Measurements from ENCODE around the gene TGFB1I1.

Gene TGFB1I1

GRCh38 chr16:31458073-31458843 lies 13.7 kb upstream of the TGFB1I1 start:
- H3K79me2 ChIP-seq (ENCODE audit: insufficient read depth, low read length): peaks cover 38% of the 10 kb centered on the region
- H3K4me2 ChIP-seq (ENCODE audit: low read depth, low read length, poor library complexity, severe bottlenecking): peak overlapping the region; percentile 79
- peak overlapping the region; percentile 87 for H3K27ac ChIP-seq (ENCODE audit: low read depth, low read length)
- H3F3A ChIP-seq (ENCODE audit: insufficient read depth): 0 out of 2 replicates have a peak, but pooled peaks cover 8% of the 10 kb centered on the region
- peak overlapping the region; percentile 78 for H3K4me3 ChIP-seq (ENCODE audit: insufficient read depth, low read length, poor library complexity, severe bottlenecking)
- H4K20me1 ChIP-seq (ENCODE audit: low read depth, low read length): peaks cover 11% of the 10 kb centered on the region; the same call in 1 of the 2 replicates
- peak overlapping the region; percentile 82 for H3K9ac ChIP-seq (ENCODE audit: low read length)
- peak overlapping the region; percentile 79 for H2AFZ ChIP-seq (ENCODE audit: low read depth, low read length, severe bottlenecking)
- no peaks in the 10 kb centered on the region for H3K36me3 ChIP-seq (ENCODE audit: low read length)
- no peaks in the 10 kb centered on the region for H3K27me3 ChIP-seq (ENCODE audit: low read length)
- no peak for TF ChIP-seq CTCF (IDR thresholded peaks at IDR 0.05; ENCODE audit: insufficient read depth, low read length, poor library complexity, severe bottlenecking)
- TF ChIP-seq EZH2phosphoT487 (conservative IDR thresholded peaks at IDR 0.05; ENCODE audit: low read length): no peak
- no peaks in the 10 kb centered on the region for H3K9me2 ChIP-seq (replicated peaks; ENCODE audit: insufficient read depth, low read length)
- H3K9me3 ChIP-seq (ENCODE audit: insufficient read depth, low read length): no peaks in the 10 kb centered on the region

- no peaks in the 10 kb centered on the region for H3K9me3 ChIP-seq (ENCODE audit: insufficient read depth, low read length)
- no peaks in the 10 kb centered on the region for H3K27me3 ChIP-seq (ENCODE audit: low read length)
- H4K20me1 ChIP-seq (ENCODE audit: low read depth, low read length): peaks cover 11% of the 10 kb centered on the region; the same call in 1 of the 2 replicates
- no peaks in the 10 kb centered on the region for H3K36me3 ChIP-seq (ENCODE audit: low read length)
- H3K4me2 ChIP-seq (ENCODE audit: low read depth, low read length, poor library complexity, severe bottlenecking): peak within 1 kb of the TSS; percentile 79
- 0 out of 2 replicates have a peak, but pooled peaks cover 8% of the 10 kb centered on the region for H3F3A ChIP-seq (ENCODE audit: insufficient read depth)
- H2AFZ ChIP-seq (ENCODE audit: low read depth, low read length, severe bottlenecking): peak within 1 kb of the TSS; percentile 79
- peaks cover 38% of the 10 kb centered on the region for H3K79me2 ChIP-seq (ENCODE audit: insufficient read depth, low read length)
- H3K4me3 ChIP-seq (ENCODE audit: insufficient read depth, low read length, poor library complexity, severe bottlenecking): peak within 1 kb of the TSS; percentile 78
- peak within 1 kb of the TSS; percentile 82 for H3K9ac ChIP-seq (ENCODE audit: low read length)
- H3K27ac ChIP-seq (ENCODE audit: low read depth, low read length): peak within 1 kb of the TSS; percentile 87
- H3K9me2 ChIP-seq (replicated peaks; ENCODE audit: insufficient read depth, low read length): no peaks in the 10 kb centered on the region
- TF ChIP-seq EZH2phosphoT487 (conservative IDR thresholded peaks at IDR 0.05; ENCODE audit: low read length): no peak
- peak; percentile 67 for TF ChIP-seq CTCF (IDR thresholded peaks at IDR 0.05; ENCODE audit: insufficient read depth, low read length, poor library complexity, severe bottlenecking)
Measured at GRCh38 chr16:31458844-31459686, 12.9 kb upstream of the TGFB1I1 start, which contains the start of gene ARMC5. Gene ARMC5, plus strand, starts transcription at chr16:31459501. Its CDS starts 24 bp downstream, at chr16:31459525.

GRCh38 chr16:31459687-31460581 lies 12.0 kb upstream of the TGFB1I1 start:
- H2AFZ ChIP-seq (ENCODE audit: low read depth, low read length, severe bottlenecking): peak overlapping the region; percentile 79

More at GRCh38 chr16:31459687-31460581, 12.0 kb upstream of the TGFB1I1 start:
- Histone ChIP-seq H3K79me2 (ENCODE audit: insufficient read depth, low read length) (peaks cover 37% of the 10 kb centered on the region), H4K20me1 (ENCODE audit: low read depth, low read length) (peaks cover 11% of the 10 kb centered on the region; the same call in 1 of the 2 replicates), H3K9me3 (ENCODE audit: insufficient read depth, low read length) (no peaks in the 10 kb centered on the region), H3K4me2 (ENCODE audit: low read depth, low read length, poor library complexity, severe bottlenecking) (peak overlapping the region; percentile 79), H3K36me3 (ENCODE audit: low read length) (no peaks in the 10 kb centered on the region), H3K9me2 (replicated peaks; ENCODE audit: insufficient read depth, low read length) (no peaks in the 10 kb centered on the region), H3K4me3 (ENCODE audit: insufficient read depth, low read length, poor library complexity, severe bottlenecking) (peak overlapping the region; percentile 78), H3K27me3 (ENCODE audit: low read length) (no peaks in the 10 kb centered on the region), H3F3A (ENCODE audit: insufficient read depth) (0 out of 2 replicates have a peak, but pooled peaks cover 8% of the 10 kb centered on the region), H3K27ac (ENCODE audit: low read depth, low read length) (peak overlapping the region; percentile 87), H3K9ac (ENCODE audit: low read length) (peak overlapping the region; percentile 82)
- TF ChIP-seq EZH2phosphoT487 (conservative IDR thresholded peaks at IDR 0.05; ENCODE audit: low read length) (no peak), CTCF (IDR thresholded peaks at IDR 0.05; ENCODE audit: insufficient read depth, low read length, poor library complexity, severe bottlenecking) (no peak)

Measured in SU-DHL-6 (cell line).